ENCODE results near the gene PDE6B. TPM values are rescaled to one million over a fixed set of nuclear protein-coding genes. Genes with fewer than 3 reads are reported as not detected.

The PDE6B gene
- total and polyA plus RNA-seq, 2 of the 13 experiments (the other 11 are each of a cell fraction or from before 2014, with no cell fraction given): 0.38 to 0.40 TPM

- Histone ChIP-seq H4K20me1 (ENCODE audit: insufficient read depth, low read length) (no peaks in the 10 kb centered on the region), H3K9ac (ENCODE audit: insufficient read depth, low read depth, low read length) (no peak overlapping the region), H3K27ac (ENCODE audit: extremely low read length, insufficient read depth, low read length) (no peak overlapping the region), H3K4me3 (replicated peaks in 1 of 3; ENCODE audit: insufficient read depth in 1 of 3, low read depth in 2 of 3, low read length in 3 of 3) (no peak overlapping the region), H2AFZ (ENCODE audit: low read length) (no peak overlapping the region), H3K79me2 (ENCODE audit: insufficient read depth, low read length) (no peaks in the 10 kb centered on the region), H3K4me1 (ENCODE audit: insufficient read depth, low read length) (peaks cover 55% of the 10 kb centered on the region), H3K27me3 (ENCODE audit: control insufficient read depth in 1 of 2, insufficient read depth in 2 of 2, low read length in 2 of 2) (peaks cover 7 to 26% of the 10 kb centered on the region in 2 experiments), H3K36me3 (replicated peaks in 1 of 2; ENCODE audit: control insufficient read depth in 1 of 2, insufficient read depth in 2 of 2, low read length in 2 of 2) (no peaks in the 10 kb centered on the region), H3K9me3 (ENCODE audit: low read length) (no peaks in the 10 kb centered on the region), H3K4me2 (ENCODE audit: low read depth, low read length) (no peak overlapping the region)
- BruUV-seq (replicated peaks): no TSS peak
- no peak for FAIRE-seq
- TF ChIP-seq NR2F2 (IDR thresholded peaks at IDR 0.05; ENCODE audit: borderline replicate concordance, low read depth): 0 out of 2 replicates have a peak, but pooled peaks have one; percentile 27
- no peak for TF ChIP-seq RELA (CRISPR knock-in tag; IDR thresholded peaks at IDR 0.05)
- no peak for TF ChIP-seq EHMT2 (IDR thresholded peaks at IDR 0.05; ENCODE audit: borderline replicate concordance, low read depth, low read length)
- no peak for TF ChIP-seq FLYWCH1 (CRISPR knock-in tag; IDR thresholded peaks at IDR 0.05)
- TF ChIP-seq, protein P1, sequence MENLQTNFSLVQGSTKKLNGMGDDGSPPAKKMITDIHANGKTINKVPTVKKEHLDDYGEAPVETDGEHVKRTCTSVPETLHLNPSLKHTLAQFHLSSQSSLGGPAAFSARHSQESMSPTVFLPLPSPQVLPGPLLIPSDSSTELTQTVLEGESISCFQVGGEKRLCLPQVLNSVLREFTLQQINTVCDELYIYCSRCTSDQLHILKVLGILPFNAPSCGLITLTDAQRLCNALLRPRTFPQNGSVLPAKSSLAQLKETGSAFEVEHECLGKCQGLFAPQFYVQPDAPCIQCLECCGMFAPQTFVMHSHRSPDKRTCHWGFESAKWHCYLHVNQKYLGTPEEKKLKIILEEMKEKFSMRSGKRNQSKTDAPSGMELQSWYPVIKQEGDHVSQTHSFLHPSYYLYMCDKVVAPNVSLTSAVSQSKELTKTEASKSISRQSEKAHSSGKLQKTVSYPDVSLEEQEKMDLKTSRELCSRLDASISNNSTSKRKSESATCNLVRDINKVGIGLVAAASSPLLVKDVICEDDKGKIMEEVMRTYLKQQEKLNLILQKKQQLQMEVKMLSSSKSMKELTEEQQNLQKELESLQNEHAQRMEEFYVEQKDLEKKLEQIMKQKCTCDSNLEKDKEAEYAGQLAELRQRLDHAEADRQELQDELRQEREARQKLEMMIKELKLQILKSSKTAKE (CRISPR knock-in tag; IDR thresholded peaks at IDR 0.05; ENCODE audit: borderline replicate concordance): 0 out of 2 replicates have a peak, but pooled peaks have one; percentile 16
- ATAC-seq: no peak
- POLR2A ChIA-PET: no interaction called here
- DNase-seq (ENCODE audit: low spot score): no peak
- CTCF ChIA-PET (ENCODE audit: low intra/inter-chr PET ratio, low total read pairs): no interaction called here
- 76% methylated on average over 11 of the region's 23 CpGs for WGBS (ENCODE audit: low lambda C conversion rate)
- in situ Hi-C loops (cut with HindIII; ENCODE audit: extremely low pct_ligation_motif_present, low pct_unique_long_range_greater_than_20kb) (no loop called here), intact Hi-C loops (cut with micrococcal nuclease; ENCODE audit: unreplicated experiment) (no loop called here)
Observed at GRCh38 chr4:657338-657833, 32.0 kb downstream of the PDE6B start.
